Body of pancreas (tissue), 4 donors: Measurements from ENCODE around the gene AFG3L2. TPM values are rescaled to one million over a fixed set of nuclear protein-coding genes. Genes with fewer than 3 reads are reported as not detected.

ENCODE experiments used
- ATAC-seq: fragments of 150-250 bp; one replicate; pipeline ENCODE4 v1.9.1; 2016
- DNase-seq, 4 donors: peaks; one replicate each; pipeline ENCODE4 v3.0.0-alpha.2; 2019
- H3K27ac ChIP-seq, 4 donors: fragments of 200-600 bp; sonication (generic); 1 replicate in 3 of 4; 2 replicates in 1 of 4; pipeline versions ENCODE4 v1.5.1 to v1.6.1; 2016 to 2019; ENCODE audit warnings: mild to moderate bottlenecking in 1 of 4, mixed read lengths in 1 of 4, moderate library complexity in 1 of 4
- H3K27me3 ChIP-seq, 2 donors: fragments of 200-600 bp; sonication (generic); one replicate each; pipeline ENCODE4 v1.6.0; 2016; ENCODE audit warnings: mild to moderate bottlenecking in 1 of 2
- H3K36me3 ChIP-seq, 2 donors: fragments of 200-600 bp; sonication (generic); replicated peaks in 1 of 2; 2 replicates each; pipeline ENCODE4 v1.5.1; 2016; ENCODE audit warnings: low read depth in 2 of 2; ENCODE audit not compliant: insufficient read depth in 1 of 2
- H3K4me1 ChIP-seq: fragments of 200-600 bp; sonication (generic); one replicate; pipeline ENCODE4 v1.6.0; 2016
- H3K4me3 ChIP-seq, 2 donors: fragments of 200-600 bp; sonication (generic); 1 replicate in 1 of 2; 2 replicates in 1 of 2; pipeline ENCODE4 v1.5.1; 2016 to 2019
- H3K9me3 ChIP-seq, 3 donors: fragments of 200-600 bp; sonication (generic); 1 replicate in 2 of 3; 2 replicates in 1 of 3; pipeline ENCODE4 v1.5.1; 2016
- POLR2A ChIP-seq, 3 donors: fragments of 450-650 bp; IDR thresholded peaks; one replicate each; pipeline ENCODE4 v1.6.1; 2016; ENCODE audit warnings: antibody characterized with exemption in 3 of 3, mild to moderate bottlenecking in 2 of 3
- WGBS, 2 donors: methylation state at CpG; one replicate each; pipeline ENCODE4 v1.1.5; 2017; 5-methylcytosine and 5-hydroxymethylcytosine counted together
- intact Hi-C: fragments of 100-400 bp; cut with DNase I; formaldehyde crosslinking; loops from one replicate; pipeline ENCODE4 v1.15.1; 2023
- small RNA-seq: library from RNA; depleted of rRNA; stranded (forward); fragments of <200 nt; gene quantifications from one replicate; pipeline ENCODE3, GENCODE V24; 2016
- total RNA-seq, 2 donors: library from RNA; depleted of rRNA; stranded (reverse); fragments of >200 nt; gene quantifications; one replicate each; pipeline ENCODE4 v1.1.0, GENCODE V29; 2016
- TF ChIP-seq, protein P1 (sequence below), 7 experiments: fragments of 450-650 bp in 4 of 7; fragments of 200-600 bp in 3 of 7; sonication (generic) in 3 of 7; IDR thresholded peaks; one replicate each; pipeline ENCODE4 v1.5.1; 2016 to 2019; ENCODE audit warnings: antibody characterized with exemption in 7 of 7

The AFG3L2 gene
- total RNA-seq, 2 donors from 2014 or later: 30.4 to 33.6 TPM

DNA sequence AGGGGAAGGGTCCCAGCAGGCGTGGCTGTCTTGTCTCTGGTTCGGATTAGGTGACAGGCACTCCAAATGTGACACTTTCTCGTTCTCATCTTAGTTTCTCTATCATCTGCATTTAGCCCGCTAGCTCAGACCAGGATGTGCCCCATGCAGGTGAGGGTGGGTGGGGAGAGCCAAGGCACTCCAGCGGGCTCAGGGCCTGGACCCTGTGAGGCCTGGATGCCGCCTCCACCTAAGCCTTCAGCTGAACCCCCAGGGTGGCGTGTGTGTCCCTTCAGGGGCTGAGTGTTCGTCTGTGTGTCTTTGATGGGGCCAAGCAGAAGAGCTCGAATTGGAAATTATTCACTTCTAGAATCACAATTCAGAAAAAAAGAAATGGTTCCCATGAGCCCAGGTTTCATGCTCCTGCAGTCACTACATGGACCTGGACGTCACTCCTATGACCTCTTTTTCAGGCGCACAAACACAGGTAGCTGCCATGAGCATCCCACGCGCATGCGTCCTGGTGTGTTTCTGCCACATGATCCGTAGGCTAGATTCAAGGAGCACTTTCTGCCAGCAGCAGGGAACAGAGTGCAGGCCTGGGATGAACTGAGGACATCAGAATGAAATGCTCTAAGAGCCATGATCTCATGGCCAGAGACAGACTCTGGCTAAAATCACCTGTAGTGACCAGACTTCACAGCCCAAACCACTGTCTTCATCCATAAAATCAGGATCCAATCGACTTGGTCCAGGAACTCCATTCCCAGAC, 97.1 kb downstream of the AFG3L2 start:
- intact Hi-C loops: no loop called here
- Histone ChIP-seq H3K4me1 (no peaks in the 10 kb centered on the region), H3K27me3 (no peaks in the 10 kb centered on the region), H3K4me3 (no peak overlapping the region), H3K9me3 (no peaks in the 10 kb centered on the region), H3K36me3 (no peaks in the 10 kb centered on the region), H3K27ac (peak overlapping the region in 1 of 4 donors; percentile 64)
- TF ChIP-seq, protein P1, sequence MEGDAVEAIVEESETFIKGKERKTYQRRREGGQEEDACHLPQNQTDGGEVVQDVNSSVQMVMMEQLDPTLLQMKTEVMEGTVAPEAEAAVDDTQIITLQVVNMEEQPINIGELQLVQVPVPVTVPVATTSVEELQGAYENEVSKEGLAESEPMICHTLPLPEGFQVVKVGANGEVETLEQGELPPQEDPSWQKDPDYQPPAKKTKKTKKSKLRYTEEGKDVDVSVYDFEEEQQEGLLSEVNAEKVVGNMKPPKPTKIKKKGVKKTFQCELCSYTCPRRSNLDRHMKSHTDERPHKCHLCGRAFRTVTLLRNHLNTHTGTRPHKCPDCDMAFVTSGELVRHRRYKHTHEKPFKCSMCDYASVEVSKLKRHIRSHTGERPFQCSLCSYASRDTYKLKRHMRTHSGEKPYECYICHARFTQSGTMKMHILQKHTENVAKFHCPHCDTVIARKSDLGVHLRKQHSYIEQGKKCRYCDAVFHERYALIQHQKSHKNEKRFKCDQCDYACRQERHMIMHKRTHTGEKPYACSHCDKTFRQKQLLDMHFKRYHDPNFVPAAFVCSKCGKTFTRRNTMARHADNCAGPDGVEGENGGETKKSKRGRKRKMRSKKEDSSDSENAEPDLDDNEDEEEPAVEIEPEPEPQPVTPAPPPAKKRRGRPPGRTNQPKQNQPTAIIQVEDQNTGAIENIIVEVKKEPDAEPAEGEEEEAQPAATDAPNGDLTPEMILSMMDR (IDR thresholded peaks at IDR 0.05): no peak
- no peak for TF ChIP-seq POLR2A (IDR thresholded peaks at IDR 0.05)
- 84 to 87% methylated on average over 13 to 16 of the region's 16 CpGs for WGBS, 2 donors
- no peak for ATAC-seq
- no peak for DNase-seq

Small RNA genes lying within 50 kb of the gene (small RNA-seq; reads per million reads assigned to genes)
- gene RNU6-170P (not detected), gene RNU7-129P (not detected)

Other genes starting within 250 kb of the AFG3L2 start
- 10 to 100 TPM in 1 of 2 donors, not detected in 1; 56.7 TPM for gene CIDEA, start 122.9 kb downstream of the AFG3L2 start, total RNA-seq
- 100 to 1,000 TPM in 1 of 2 donors, 10 to 100 TPM in 1; 71.1 to 109 TPM for gene TUBB6, start 69.0 kb downstream of the AFG3L2 start, total RNA-seq
- gene PRELID3A, start 30.7 kb upstream of the AFG3L2 start, total RNA-seq: not detected